ENCODE results near the gene STAU1. TPM values are rescaled to one million over a fixed set of nuclear protein-coding genes. Genes with fewer than 3 reads are reported as not detected.

STAU1 gene
- total RNA-seq, 1 donor from 2014 or later: 70.8 TPM

- H3K36me3 Mint-ChIP-seq: peaks cover 44% of the 10 kb centered on the region
- no peak for DNase-seq (ENCODE audit: low spot score in 2 of 2, unreplicated experiment in 2 of 2)
- no peak overlapping the region for H3K27ac Mint-ChIP-seq
- TF ChIP-seq CTCF (IDR thresholded peaks at IDR 0.05; ENCODE audit: unreplicated experiment): no peak
- no peaks in the 10 kb centered on the region for H3K27me3 Mint-ChIP-seq (ENCODE audit: low read depth)
- no peak overlapping the region for H3K4me3 Mint-ChIP-seq
- no peaks in the 10 kb centered on the region for H3K4me1 Mint-ChIP-seq
- H3K9me3 Mint-ChIP-seq: no peaks in the 10 kb centered on the region
Observed at GRCh38 chr20:49147296-49147695, 40.8 kb downstream of the STAU1 start.

- H3K36me3 Mint-ChIP-seq: peaks cover 40% of the 10 kb centered on the region
- no peaks in the 10 kb centered on the region for H3K4me1 Mint-ChIP-seq
- DNase-seq (ENCODE audit: low spot score in 2 of 2, unreplicated experiment in 2 of 2): no peak
- H3K27me3 Mint-ChIP-seq (ENCODE audit: low read depth): no peaks in the 10 kb centered on the region
- no peak overlapping the region for H3K27ac Mint-ChIP-seq
- TF ChIP-seq CTCF (IDR thresholded peaks at IDR 0.05; ENCODE audit: unreplicated experiment): no peak
- no peaks in the 10 kb centered on the region for H3K9me3 Mint-ChIP-seq
- H3K4me3 Mint-ChIP-seq: no peak overlapping the region
Observed at GRCh38 chr20:49146442-49147225, 41.5 kb downstream of the STAU1 start.

GRCh38 chr20:49140834-49141233 lies 47.3 kb downstream of the STAU1 start:
- no peaks in the 10 kb centered on the region for H3K4me1 Mint-ChIP-seq
- no peak for DNase-seq (ENCODE audit: low spot score in 2 of 2, unreplicated experiment in 2 of 2)
- no peak overlapping the region for H3K27ac Mint-ChIP-seq
- peaks cover 23% of the 10 kb centered on the region for H3K36me3 Mint-ChIP-seq
- no peak overlapping the region for H3K4me3 Mint-ChIP-seq
- H3K27me3 Mint-ChIP-seq (ENCODE audit: low read depth): no peaks in the 10 kb centered on the region
- no peak for TF ChIP-seq CTCF (IDR thresholded peaks at IDR 0.05; ENCODE audit: unreplicated experiment)
- H3K9me3 Mint-ChIP-seq: no peaks in the 10 kb centered on the region

GRCh38 chr20:49140411-49140810 lies 47.7 kb downstream of the STAU1 start:
- H3K4me3 Mint-ChIP-seq: no peak overlapping the region
- no peak overlapping the region for H3K27ac Mint-ChIP-seq

GRCh38 chr20:49138431-49138830 lies 49.7 kb downstream of the STAU1 start:
- Mint-ChIP-seq H3K27ac (no peak overlapping the region), H3K9me3 (no peaks in the 10 kb centered on the region), H3K4me3 (no peak overlapping the region)

More at GRCh38 chr20:49140411-49140810, 47.7 kb downstream of the STAU1 start:
- H3K9me3 Mint-ChIP-seq: no peaks in the 10 kb centered on the region
- H3K4me1 Mint-ChIP-seq: no peaks in the 10 kb centered on the region
- H3K36me3 Mint-ChIP-seq: peaks cover 25% of the 10 kb centered on the region
- TF ChIP-seq CTCF (IDR thresholded peaks at IDR 0.05; ENCODE audit: unreplicated experiment): no peak
- no peaks in the 10 kb centered on the region for H3K27me3 Mint-ChIP-seq (ENCODE audit: low read depth)
- no peak for DNase-seq (ENCODE audit: low spot score in 2 of 2, unreplicated experiment in 2 of 2)

More at GRCh38 chr20:49138431-49138830, 49.7 kb downstream of the STAU1 start:
- DNase-seq (ENCODE audit: low spot score in 2 of 2, unreplicated experiment in 2 of 2): no peak
- Mint-ChIP-seq H3K4me1 (peaks cover 3% of the 10 kb centered on the region), H3K27me3 (ENCODE audit: low read depth) (no peaks in the 10 kb centered on the region), H3K36me3 (peaks cover 29% of the 10 kb centered on the region)
- TF ChIP-seq CTCF (IDR thresholded peaks at IDR 0.05; ENCODE audit: unreplicated experiment): no peak

Data from mesothelial cell of epicardium (in vitro differentiated cells).